ENCODE data around the gene TMBIM1. TPM values are rescaled to one million over a fixed set of nuclear protein-coding genes. Genes with fewer than 3 reads are reported as not detected.
"Not testable (repeated sequence)": the region's sequence is repeated elsewhere in the genome, so short reads cannot be mapped to it uniquely, and the experiment has no call there.

TMBIM1 gene
- total RNA-seq, 4 donors from 2014 or later = 238 to 342 (median 275) TPM

DNA sequence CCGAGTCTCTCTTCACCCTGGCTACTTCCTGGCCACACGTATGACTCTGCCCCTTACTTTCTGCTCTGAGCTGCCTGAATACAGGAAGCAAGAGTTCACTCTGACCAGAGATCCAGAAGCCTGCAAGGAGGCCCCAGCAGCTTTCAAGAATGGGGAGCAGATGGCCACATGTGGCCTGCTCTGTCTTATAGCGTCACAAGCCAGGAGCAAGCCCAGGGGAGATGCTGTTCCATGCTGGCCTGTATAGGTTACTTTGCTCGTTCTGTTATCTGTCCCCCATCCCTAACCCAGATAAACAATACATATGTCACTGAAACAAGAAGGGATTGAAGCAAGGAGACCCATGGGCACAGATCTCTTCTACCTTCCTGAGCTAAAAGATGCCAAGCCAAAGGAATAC lies 17.7 kb downstream of the TMBIM1 start:
- intact Hi-C loops (cut with DNase I) = loop anchor here (5.0 kb wide), 1 partner anchor 123 kb away; the partner anchor contains the start of gene CTDSP1
- Histone ChIP-seq H3K27ac (peak overlapping the region; percentile 72 to 92 (median 86)), H3K9me3 (no peaks in the 10 kb centered on the region), H3K36me3 (peaks cover 59 to 64% (median 60%) of the 10 kb centered on the region in 3 donors), H3K4me1 (peaks cover 20 to 74% (median 33%) of the 10 kb centered on the region in 3 donors), H3K4me3 (no peak overlapping the region), H3K27me3 (no peaks in the 10 kb centered on the region)
- 61 to 67% methylated on average over 3 to 4 of the region's 4 CpGs for WGBS, 2 donors
- DNase-seq = no peak
- TF ChIP-seq, protein P1, sequence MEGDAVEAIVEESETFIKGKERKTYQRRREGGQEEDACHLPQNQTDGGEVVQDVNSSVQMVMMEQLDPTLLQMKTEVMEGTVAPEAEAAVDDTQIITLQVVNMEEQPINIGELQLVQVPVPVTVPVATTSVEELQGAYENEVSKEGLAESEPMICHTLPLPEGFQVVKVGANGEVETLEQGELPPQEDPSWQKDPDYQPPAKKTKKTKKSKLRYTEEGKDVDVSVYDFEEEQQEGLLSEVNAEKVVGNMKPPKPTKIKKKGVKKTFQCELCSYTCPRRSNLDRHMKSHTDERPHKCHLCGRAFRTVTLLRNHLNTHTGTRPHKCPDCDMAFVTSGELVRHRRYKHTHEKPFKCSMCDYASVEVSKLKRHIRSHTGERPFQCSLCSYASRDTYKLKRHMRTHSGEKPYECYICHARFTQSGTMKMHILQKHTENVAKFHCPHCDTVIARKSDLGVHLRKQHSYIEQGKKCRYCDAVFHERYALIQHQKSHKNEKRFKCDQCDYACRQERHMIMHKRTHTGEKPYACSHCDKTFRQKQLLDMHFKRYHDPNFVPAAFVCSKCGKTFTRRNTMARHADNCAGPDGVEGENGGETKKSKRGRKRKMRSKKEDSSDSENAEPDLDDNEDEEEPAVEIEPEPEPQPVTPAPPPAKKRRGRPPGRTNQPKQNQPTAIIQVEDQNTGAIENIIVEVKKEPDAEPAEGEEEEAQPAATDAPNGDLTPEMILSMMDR (IDR thresholded peaks at IDR 0.05) = no peak
- no peak for TF ChIP-seq POLR2A (IDR thresholded peaks at IDR 0.05)

DNA sequence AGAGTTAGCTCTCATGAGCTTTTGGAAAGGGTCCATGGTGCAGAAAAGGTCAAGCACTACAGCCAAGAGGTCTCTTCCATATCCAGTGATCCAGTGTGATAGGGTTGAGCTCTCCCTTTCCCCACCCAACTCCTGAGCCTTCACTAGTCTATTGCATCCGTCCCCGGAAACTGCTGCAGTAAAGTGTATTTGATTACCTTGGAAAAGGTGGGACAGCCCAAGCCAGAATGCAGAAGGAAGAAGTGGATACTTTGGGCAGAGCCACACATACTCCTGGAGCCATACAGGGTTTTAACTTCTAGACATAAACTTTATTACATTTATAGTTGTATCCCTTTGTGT lies 18.4 kb downstream of the TMBIM1 start:
- Histone ChIP-seq H3K9me3 (no peaks in the 10 kb centered on the region), H3K4me1 (peaks cover 25 to 74% (median 38%) of the 10 kb centered on the region in 3 donors), H3K27me3 (no peaks in the 10 kb centered on the region), H3K36me3 (peaks cover 52 to 57% (median 53%) of the 10 kb centered on the region in 3 donors), H3K27ac (peak overlapping the region; percentile 72 to 92 (median 86)), H3K4me3 (no peak overlapping the region)
- 80 to 96% methylated on average over 2 of the region's 2 CpGs for WGBS, 2 donors
- no peak for DNase-seq
- intact Hi-C loops (cut with DNase I) = loop anchor here (5.0 kb wide), 1 partner anchor 123 kb away; the partner anchor contains the start of gene CTDSP1
- TF ChIP-seq, protein P1 (IDR thresholded peaks at IDR 0.05) = no peak
- TF ChIP-seq POLR2A (IDR thresholded peaks at IDR 0.05) = no peak

DNA sequence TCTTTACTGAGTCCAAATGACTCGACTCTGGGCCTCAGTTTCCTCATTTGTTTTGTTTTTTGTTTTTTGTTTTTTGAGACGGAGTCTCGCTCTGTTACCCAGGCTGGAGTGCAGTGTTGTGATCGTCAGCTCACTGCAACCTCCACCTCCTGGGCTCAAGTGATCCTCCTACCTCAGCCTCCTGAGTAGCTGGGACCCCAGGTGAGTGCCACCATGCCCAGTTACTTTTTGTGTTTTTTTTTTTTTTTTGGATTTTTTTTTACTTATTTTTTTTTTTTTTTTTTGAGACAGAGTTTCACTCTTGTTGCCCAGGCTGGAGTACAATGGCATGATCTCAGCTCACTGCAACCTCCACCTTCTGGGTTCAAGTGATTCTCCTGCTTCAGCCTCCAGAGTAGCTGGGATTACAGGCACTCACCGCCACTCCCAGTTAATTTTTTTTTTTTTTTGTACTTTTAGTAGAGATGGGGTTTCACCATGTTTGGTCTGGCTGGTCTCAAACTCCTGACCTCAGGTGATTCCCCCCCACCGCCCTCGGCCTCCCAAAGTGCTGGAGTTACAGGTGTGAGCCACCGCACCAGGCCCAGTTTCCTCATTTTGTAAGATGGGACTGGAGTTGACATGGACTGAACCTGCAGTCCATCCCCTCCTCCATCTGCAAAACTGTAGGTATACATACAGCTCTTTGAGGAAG lies 18.9 kb downstream of the TMBIM1 start:
- Histone ChIP-seq H3K27ac (peak overlapping the region; percentile 84 to 92 (median 88)), H3K4me1 (peaks cover 29 to 74% (median 42%) of the 10 kb centered on the region in 3 donors), H3K36me3 (peaks cover 47 to 52% (median 47%) of the 10 kb centered on the region in 3 donors), H3K4me3 (peak overlapping the region in 1 of 4 donors; percentile 78)
- not testable (repeated sequence) for DNase-seq, H3K27me3 ChIP-seq, H3K9me3 ChIP-seq
- intact Hi-C loops (cut with DNase I) = loop anchor here (5.0 kb wide), 1 partner anchor 124 kb away; the partner anchor contains the start of gene CTDSP1
- 56% methylated on average over 6 to 8 of the region's 8 CpGs for WGBS, 2 donors

GRCh38 chr2:218272531-218273212 lies 19.6 kb downstream of the TMBIM1 start:
- no peak for TF ChIP-seq POLR2A (IDR thresholded peaks at IDR 0.05)
- TF ChIP-seq, protein P1 (IDR thresholded peaks at IDR 0.05) = peak; percentile 88 to 97 (median 94)
- intact Hi-C loops (cut with DNase I) = loop anchor here (5.0 kb wide), 1 partner anchor 125 kb away; the partner anchor contains the start of gene CTDSP1
- H3K36me3 ChIP-seq = peaks cover 40 to 51% (median 42%) of the 10 kb centered on the region in 3 donors
- peak; percentile 71 for DNase-seq
- WGBS, 2 donors = 9 to 13% methylated on average over 4 to 7 of the region's 18 CpGs
- H3K9me3 ChIP-seq = no peaks in the 10 kb centered on the region
- H3K27ac ChIP-seq = peak overlapping the region; percentile 84 to 92 (median 88)
- H3K4me3 ChIP-seq = peak overlapping the region in 2 of 4 donors; percentile 71 to 78
- H3K4me1 ChIP-seq = peaks cover 29 to 74% (median 40%) of the 10 kb centered on the region in 3 donors
- no peaks in the 10 kb centered on the region for H3K27me3 ChIP-seq

GRCh38 chr2:218271865-218272530 lies 20.3 kb downstream of the TMBIM1 start:
- Histone ChIP-seq H3K4me3 (peak overlapping the region in 3 of 4 donors; percentile 71 to 92 (median 78)), H3K4me1 (peaks cover 29 to 74% (median 38%) of the 10 kb centered on the region in 3 donors), H3K9me3 (no peaks in the 10 kb centered on the region), H3K36me3 (peaks cover 34 to 51% (median 38%) of the 10 kb centered on the region in 3 donors), H3K27me3 (no peaks in the 10 kb centered on the region), H3K27ac (peak overlapping the region; percentile 84 to 92 (median 88))
- DNase-seq = no peak
- intact Hi-C loops (cut with DNase I) = loop anchor here (5.0 kb wide), 1 partner anchor 125 kb away; the partner anchor contains the start of gene CTDSP1
- 19 to 34% methylated on average over 5 of the region's 5 CpGs for WGBS, 2 donors
- no peak for TF ChIP-seq POLR2A (IDR thresholded peaks at IDR 0.05)
- TF ChIP-seq, protein P1 (IDR thresholded peaks at IDR 0.05) = peak in 2 of 6 experiments; percentile 10 to 11

Measured in esophagus squamous epithelium (tissue), 5 donors.